ENCODE measurements around the gene ACOT11. TPM values are rescaled to one million over a fixed set of nuclear protein-coding genes. Genes with fewer than 3 reads are reported as not detected.
"Not testable (repeated sequence)": the region's sequence is repeated elsewhere in the genome, so short reads cannot be mapped to it uniquely, and the experiment has no call there.

Gene ACOT11
- total RNA-seq, 2 experiments from 2014 or later = 0.50 to 0.91 TPM

DNA sequence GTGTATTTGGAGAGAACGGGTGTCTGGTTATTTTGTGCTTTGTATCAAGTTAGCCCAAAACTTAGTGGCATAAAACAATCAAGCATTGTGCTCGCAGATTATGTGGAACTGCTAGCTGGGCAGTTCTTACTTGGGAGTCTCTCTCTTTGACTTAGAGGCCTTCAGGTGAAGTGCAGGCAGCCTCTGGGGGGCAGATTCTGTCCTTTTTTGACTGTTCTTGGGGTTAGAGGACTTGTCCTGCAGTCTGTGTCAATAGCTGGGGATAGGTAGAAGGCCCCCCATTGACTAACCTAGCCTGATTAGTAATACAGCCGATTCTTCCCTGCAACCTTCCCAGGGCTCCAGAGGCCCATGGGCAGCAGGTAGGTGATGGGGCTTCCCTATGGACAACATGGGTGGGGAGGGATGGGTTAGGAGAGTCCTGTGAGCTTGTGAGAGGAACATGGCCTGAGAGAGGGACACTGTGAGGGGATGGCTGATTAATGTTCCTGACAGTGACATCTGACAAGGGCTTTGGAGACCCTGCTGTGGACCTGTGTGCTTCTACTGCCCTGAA, 37.2 kb upstream of the ACOT11 start:
- H3K4me3 Mint-ChIP-seq = no peak overlapping the region
- no peaks in the 10 kb centered on the region for H3K36me3 Mint-ChIP-seq (ENCODE audit: low read depth)
- Histone ChIP-seq H3K9me3 (ENCODE audit: control insufficient read depth in 1 of 2, insufficient read depth in 1 of 2, low read length in 2 of 2) (peaks cover 0 to 4% of the 10 kb centered on the region in 2 experiments), H3K27ac (ENCODE audit: low read depth in 1 of 2, low read length in 2 of 2) (no peak overlapping the region), H3K4me1 (ENCODE audit: insufficient read depth, low read length) (no peaks in the 10 kb centered on the region), H3K27me3 (ENCODE audit: control insufficient read depth in 1 of 2, insufficient read depth in 2 of 2, low read length in 2 of 2) (peaks cover 0 to 2% of the 10 kb centered on the region in 2 experiments), H3K36me3 (ENCODE audit: insufficient read depth, low read length) (no peaks in the 10 kb centered on the region), H3K4me3 (ENCODE audit: low read length) (no peak overlapping the region)
- DNase-seq (no peak), ATAC-seq (ENCODE audit: poor library complexity) (no peak)
- H3K4me1 Mint-ChIP-seq (ENCODE audit: low read depth) = no peaks in the 10 kb centered on the region
- no peaks in the 10 kb centered on the region for H3K9me3 Mint-ChIP-seq
- CTCF ChIA-PET = no interaction called here
- intact Hi-C loops (cut with DNase I, micrococcal nuclease) = no loop called here
- H3K27ac Mint-ChIP-seq = no peak overlapping the region
- POLR2A ChIA-PET = no interaction called here
- H3K27me3 Mint-ChIP-seq = no peaks in the 10 kb centered on the region
- TF ChIP-seq, protein P1, sequence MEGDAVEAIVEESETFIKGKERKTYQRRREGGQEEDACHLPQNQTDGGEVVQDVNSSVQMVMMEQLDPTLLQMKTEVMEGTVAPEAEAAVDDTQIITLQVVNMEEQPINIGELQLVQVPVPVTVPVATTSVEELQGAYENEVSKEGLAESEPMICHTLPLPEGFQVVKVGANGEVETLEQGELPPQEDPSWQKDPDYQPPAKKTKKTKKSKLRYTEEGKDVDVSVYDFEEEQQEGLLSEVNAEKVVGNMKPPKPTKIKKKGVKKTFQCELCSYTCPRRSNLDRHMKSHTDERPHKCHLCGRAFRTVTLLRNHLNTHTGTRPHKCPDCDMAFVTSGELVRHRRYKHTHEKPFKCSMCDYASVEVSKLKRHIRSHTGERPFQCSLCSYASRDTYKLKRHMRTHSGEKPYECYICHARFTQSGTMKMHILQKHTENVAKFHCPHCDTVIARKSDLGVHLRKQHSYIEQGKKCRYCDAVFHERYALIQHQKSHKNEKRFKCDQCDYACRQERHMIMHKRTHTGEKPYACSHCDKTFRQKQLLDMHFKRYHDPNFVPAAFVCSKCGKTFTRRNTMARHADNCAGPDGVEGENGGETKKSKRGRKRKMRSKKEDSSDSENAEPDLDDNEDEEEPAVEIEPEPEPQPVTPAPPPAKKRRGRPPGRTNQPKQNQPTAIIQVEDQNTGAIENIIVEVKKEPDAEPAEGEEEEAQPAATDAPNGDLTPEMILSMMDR (IDR thresholded peaks at IDR 0.05) = no peak

DNA sequence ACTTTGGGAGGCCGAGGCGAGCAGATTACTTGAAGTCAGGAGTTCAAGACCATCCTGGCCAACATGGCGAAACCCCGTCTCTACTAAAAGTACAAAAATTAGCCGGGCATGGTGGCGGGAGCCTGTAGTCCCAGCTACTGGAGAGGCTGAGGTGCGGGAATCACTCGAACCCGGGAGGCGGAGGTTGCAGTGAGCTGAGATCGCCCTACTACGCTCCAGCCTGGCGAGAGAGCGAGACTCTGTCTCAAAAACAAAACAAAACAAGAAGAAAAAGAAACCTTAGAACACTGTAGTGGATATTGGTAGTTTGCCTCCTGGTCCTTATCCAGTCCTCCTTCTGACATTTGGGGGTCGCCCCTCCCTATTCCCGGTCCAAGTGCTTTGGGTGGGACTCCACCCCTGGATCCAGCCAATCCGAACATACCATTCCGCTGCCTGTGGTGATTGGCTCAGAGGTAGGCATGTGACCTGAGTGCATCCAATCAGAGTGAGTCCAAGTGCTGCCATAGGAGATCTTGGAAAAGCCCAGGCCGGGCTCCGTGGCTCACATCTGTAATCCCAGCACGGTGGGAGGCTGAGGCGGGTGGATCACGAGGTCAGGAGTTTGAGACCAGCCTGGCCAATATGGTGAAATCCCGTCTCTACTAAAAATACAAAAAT, 34.0 kb upstream of the ACOT11 start:
- H3K27ac Mint-ChIP-seq; DNase-seq; H3K9me3 ChIP-seq (ENCODE audit: control insufficient read depth in 1 of 2, insufficient read depth in 1 of 2, low read length in 2 of 2); ATAC-seq (ENCODE audit: poor library complexity); H3K36me3 ChIP-seq (ENCODE audit: insufficient read depth, low read length); H3K4me3 ChIP-seq (ENCODE audit: low read length); H3K27ac ChIP-seq (ENCODE audit: low read depth in 1 of 2, low read length in 2 of 2); H3K27me3 ChIP-seq (ENCODE audit: control insufficient read depth in 1 of 2, insufficient read depth in 2 of 2, low read length in 2 of 2); H3K27me3 Mint-ChIP-seq; POLR2A ChIA-PET; intact Hi-C loops (cut with DNase I, micrococcal nuclease); H3K4me1 Mint-ChIP-seq (ENCODE audit: low read depth); H3K4me1 ChIP-seq (ENCODE audit: insufficient read depth, low read length); H3K9me3 Mint-ChIP-seq; H3K4me3 Mint-ChIP-seq; H3K36me3 Mint-ChIP-seq (ENCODE audit: low read depth): not testable (repeated sequence)
- CTCF ChIA-PET = interaction anchor here (0.6 to 1.0 kb wide), 2 partner anchors 62 to 364 kb away, joined by 3 to 5 read pairs; no protein-coding TSS in a partner anchor

DNA sequence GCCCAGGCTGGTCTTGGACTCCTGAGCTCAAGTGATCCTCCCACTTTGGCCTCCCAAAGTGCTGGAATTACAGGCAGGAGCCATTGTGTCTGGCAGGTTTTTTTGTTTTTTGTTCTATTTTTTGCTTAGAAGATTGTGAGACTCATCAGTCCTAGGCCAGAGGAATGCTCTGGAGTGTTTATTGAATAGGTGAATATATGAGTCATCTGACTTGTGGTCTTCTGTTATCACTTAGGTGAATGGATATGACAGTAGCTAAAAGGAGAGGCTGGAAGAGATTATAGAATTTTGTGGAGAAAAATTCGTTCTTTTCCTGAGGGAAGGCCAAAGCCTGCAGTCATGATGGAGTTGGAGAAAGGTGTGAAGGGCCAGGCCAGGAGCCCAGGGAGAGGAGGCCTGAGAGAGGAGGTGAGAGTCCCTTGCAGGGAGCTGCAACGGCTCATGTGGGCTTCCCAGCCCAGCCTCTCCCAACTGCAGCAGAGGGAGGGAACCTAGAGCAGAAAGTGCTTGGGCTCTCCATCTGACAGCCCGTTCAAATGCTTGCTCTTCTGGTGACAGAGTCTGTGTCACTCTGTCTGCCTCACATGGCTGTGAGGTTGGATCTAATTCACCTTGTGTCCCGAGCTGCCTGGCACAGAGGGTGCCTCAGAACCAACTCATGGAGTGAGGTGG, 31.6 kb upstream of the ACOT11 start:
- CTCF ChIA-PET = no interaction called here
- H3K27me3 Mint-ChIP-seq = no peaks in the 10 kb centered on the region
- Histone ChIP-seq H3K27me3 (ENCODE audit: control insufficient read depth in 1 of 2, insufficient read depth in 2 of 2, low read length in 2 of 2) (no peaks in the 10 kb centered on the region), H3K4me1 (ENCODE audit: insufficient read depth, low read length) (no peaks in the 10 kb centered on the region), H3K27ac (ENCODE audit: low read depth in 1 of 2, low read length in 2 of 2) (no peak overlapping the region), H3K36me3 (ENCODE audit: insufficient read depth, low read length) (no peaks in the 10 kb centered on the region), H3K9me3 (ENCODE audit: control insufficient read depth in 1 of 2, insufficient read depth in 1 of 2, low read length in 2 of 2) (peaks cover 0 to 1% of the 10 kb centered on the region in 2 experiments), H3K4me3 (ENCODE audit: low read length) (no peak overlapping the region)
- H3K9me3 Mint-ChIP-seq = no peaks in the 10 kb centered on the region
- POLR2A ChIA-PET = no interaction called here
- TF ChIP-seq, protein P1 (IDR thresholded peaks at IDR 0.05) = no peak
- no peak overlapping the region for H3K27ac Mint-ChIP-seq
- no peaks in the 10 kb centered on the region for H3K36me3 Mint-ChIP-seq (ENCODE audit: low read depth)
- no peak overlapping the region for H3K4me3 Mint-ChIP-seq
- no peaks in the 10 kb centered on the region for H3K4me1 Mint-ChIP-seq (ENCODE audit: low read depth)
- DNase-seq (no peak), ATAC-seq (ENCODE audit: poor library complexity) (no peak)
- intact Hi-C loops (cut with DNase I, micrococcal nuclease) = no loop called here
